Measurements from ENCODE around the gene ITGAD. TPM values are rescaled to one million over a fixed set of nuclear protein-coding genes. Genes with fewer than 3 reads are reported as not detected.

ITGAD gene
- total and polyA plus RNA-seq, 2 of the 4 experiments (the other 2 are of a cell fraction): not detected

DNA sequence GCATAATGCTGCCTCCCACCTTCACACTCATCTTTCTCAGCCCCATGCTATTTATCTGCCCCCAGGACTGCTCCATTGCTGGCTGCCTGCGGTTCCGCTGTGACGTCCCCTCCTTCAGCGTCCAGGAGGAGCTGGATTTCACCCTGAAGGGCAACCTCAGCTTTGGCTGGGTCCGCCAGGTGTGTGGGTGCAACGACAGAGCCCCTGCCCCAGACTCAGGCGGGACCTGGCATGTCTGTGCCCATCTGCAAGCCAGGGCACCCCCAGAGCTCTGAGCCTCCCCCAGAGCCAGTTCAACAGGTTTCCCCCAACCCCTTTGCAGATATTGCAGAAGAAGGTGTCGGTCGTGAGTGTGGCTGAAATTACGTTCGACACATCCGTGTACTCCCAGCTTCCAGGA lies 12.9 kb upstream of the ITGAD start:
- Histone ChIP-seq H3K9ac (ENCODE audit: low read depth, low read length) (no peak overlapping the region), H4K8ac (ENCODE audit: low read depth in 2 of 2, low read length in 2 of 2) (no peak overlapping the region), H2BK120ac (ENCODE audit: low read depth, low read length) (no peak overlapping the region), H3K36me3 (ENCODE audit: control insufficient read depth, insufficient read depth, low read length) (no peaks in the 10 kb centered on the region), H2AK5ac (ENCODE audit: low read depth, low read length) (no peak overlapping the region), H2AFZ (replicated peaks; ENCODE audit: low read length, poor library complexity) (no peak overlapping the region), H4K20me1 (ENCODE audit: insufficient read depth, low read length) (no peaks in the 10 kb centered on the region; the same call in 1 of the 2 replicates), H2BK20ac (ENCODE audit: low read depth, low read length) (no peak overlapping the region), H3K79me1 (ENCODE audit: low read depth in 1 of 2, low read length in 2 of 2) (no peaks in the 10 kb centered on the region), H3K4me3 (ENCODE audit: insufficient read depth, low read depth, low read length) (no peak overlapping the region), H4K91ac (ENCODE audit: insufficient read depth, low read depth, low read length) (no peak overlapping the region), H3K23ac (ENCODE audit: low read depth, low read length) (no peak overlapping the region), H3K27me3 (ENCODE audit: control insufficient read depth, insufficient read depth, low read length) (peaks cover 12% of the 10 kb centered on the region), H3K18ac (ENCODE audit: low read depth, low read length) (no peak overlapping the region), H3K27ac (ENCODE audit: insufficient read depth, low read length) (no peak overlapping the region), H2BK5ac (ENCODE audit: low read depth, low read length, poor library complexity, severe bottlenecking) (no peak overlapping the region), H3K9me1 (ENCODE audit: insufficient read depth, low read length) (no peaks in the 10 kb centered on the region), H3K56ac (ENCODE audit: extremely low read depth, insufficient read depth, low read length) (no peak overlapping the region), H3K14ac (replicated peaks; ENCODE audit: low read depth, low read length) (no peak overlapping the region), H2AK9ac (replicated peaks; ENCODE audit: low read depth, low read length, poor library complexity) (no peak overlapping the region), H3K4ac (ENCODE audit: low read depth, low read length) (no peak overlapping the region), H4K5ac (ENCODE audit: low read depth, low read length) (no peak overlapping the region), H2BK15ac (ENCODE audit: low read depth, low read length) (no peak overlapping the region), H3K9me3 (ENCODE audit: control insufficient read depth, insufficient read depth, low read length) (no peaks in the 10 kb centered on the region), H3K4me1 (ENCODE audit: control insufficient read depth, insufficient read depth, low read length) (no peaks in the 10 kb centered on the region), H3K4me2 (ENCODE audit: low read depth, low read length) (no peak overlapping the region)
- WGBS, 2 experiments (ENCODE audit: extremely low coverage in 2 of 2, insufficient read length in 1 of 2): 47% methylated on average over 7 of the region's 12 CpGs; no CpG with 5 or more reads in 1 of the 2 experiments
- DNase-seq: no peak
- ATAC-seq (ENCODE audit: low read depth): no peak
- dilution Hi-C loops (cut with HindIII; ENCODE audit: low sequenced_read_pairs, unreplicated experiment): no loop called here
- ChIA-PET CTCF (interaction anchor here (0.6 kb wide), 1 partner anchor 237 kb away, joined by 3 read pairs; no protein-coding TSS in a partner anchor), POLR2A (ENCODE audit: unreplicated experiment) (no interaction called here)
- intact Hi-C loops (cut with micrococcal nuclease): loop anchor here (10.0 kb wide), 1 partner anchor 65 kb away; the partner anchor contains the start of gene ZNF843
- in situ Hi-C loops (cut with MboI; ENCODE audit: low sequenced_read_pairs): no loop called here
- no TSS peak for BruUV-seq (replicated peaks)
- TF ChIP-seq CHD1 (IDR thresholded peaks at IDR 0.05; ENCODE audit: low read depth, low read length) (no peak), MXI1 (IDR thresholded peaks at IDR 0.05; ENCODE audit: borderline replicate concordance, low read depth, low read length) (no peak), RFX5 (IDR thresholded peaks at IDR 0.05; ENCODE audit: low read depth, low read length) (no peak), RAD21 (IDR thresholded peaks at IDR 0.05; ENCODE audit: low read length) (no peak), SMC3 (IDR thresholded peaks at IDR 0.05; ENCODE audit: low read depth, low read length) (no peak), BHLHE40 (IDR thresholded peaks at IDR 0.05; ENCODE audit: low read depth, low read length) (no peak), NFE2L2 (IDR thresholded peaks at IDR 0.05; ENCODE audit: low read depth, low read length) (no peak), POLR2A (IDR thresholded peaks at IDR 0.05; ENCODE audit: low read depth, low read length) (no peak), FOS (IDR thresholded peaks at IDR 0.05; ENCODE audit: low read depth, low read length) (no peak), MAFK (IDR thresholded peaks at IDR 0.05; ENCODE audit: low read depth, low read length) (no peak), CEBPB (IDR thresholded peaks at IDR 0.05; ENCODE audit: low read depth, low read length) (no peak), MAZ (IDR thresholded peaks at IDR 0.05; ENCODE audit: borderline replicate concordance, low read depth, low read length) (no peak), RCOR1 (IDR thresholded peaks at IDR 0.05; ENCODE audit: insufficient replicate concordance, low read length) (no peak)
- TF ChIP-seq, protein P1, sequence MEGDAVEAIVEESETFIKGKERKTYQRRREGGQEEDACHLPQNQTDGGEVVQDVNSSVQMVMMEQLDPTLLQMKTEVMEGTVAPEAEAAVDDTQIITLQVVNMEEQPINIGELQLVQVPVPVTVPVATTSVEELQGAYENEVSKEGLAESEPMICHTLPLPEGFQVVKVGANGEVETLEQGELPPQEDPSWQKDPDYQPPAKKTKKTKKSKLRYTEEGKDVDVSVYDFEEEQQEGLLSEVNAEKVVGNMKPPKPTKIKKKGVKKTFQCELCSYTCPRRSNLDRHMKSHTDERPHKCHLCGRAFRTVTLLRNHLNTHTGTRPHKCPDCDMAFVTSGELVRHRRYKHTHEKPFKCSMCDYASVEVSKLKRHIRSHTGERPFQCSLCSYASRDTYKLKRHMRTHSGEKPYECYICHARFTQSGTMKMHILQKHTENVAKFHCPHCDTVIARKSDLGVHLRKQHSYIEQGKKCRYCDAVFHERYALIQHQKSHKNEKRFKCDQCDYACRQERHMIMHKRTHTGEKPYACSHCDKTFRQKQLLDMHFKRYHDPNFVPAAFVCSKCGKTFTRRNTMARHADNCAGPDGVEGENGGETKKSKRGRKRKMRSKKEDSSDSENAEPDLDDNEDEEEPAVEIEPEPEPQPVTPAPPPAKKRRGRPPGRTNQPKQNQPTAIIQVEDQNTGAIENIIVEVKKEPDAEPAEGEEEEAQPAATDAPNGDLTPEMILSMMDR (conservative IDR thresholded peaks at IDR 0.05; ENCODE audit: low read depth, low read length): no peak
- TF ChIP-seq, protein P2, sequence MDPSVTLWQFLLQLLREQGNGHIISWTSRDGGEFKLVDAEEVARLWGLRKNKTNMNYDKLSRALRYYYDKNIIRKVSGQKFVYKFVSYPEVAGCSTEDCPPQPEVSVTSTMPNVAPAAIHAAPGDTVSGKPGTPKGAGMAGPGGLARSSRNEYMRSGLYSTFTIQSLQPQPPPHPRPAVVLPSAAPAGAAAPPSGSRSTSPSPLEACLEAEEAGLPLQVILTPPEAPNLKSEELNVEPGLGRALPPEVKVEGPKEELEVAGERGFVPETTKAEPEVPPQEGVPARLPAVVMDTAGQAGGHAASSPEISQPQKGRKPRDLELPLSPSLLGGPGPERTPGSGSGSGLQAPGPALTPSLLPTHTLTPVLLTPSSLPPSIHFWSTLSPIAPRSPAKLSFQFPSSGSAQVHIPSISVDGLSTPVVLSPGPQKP (IDR thresholded peaks at IDR 0.05; ENCODE audit: borderline replicate concordance, low read depth, low read length): no peak
- TF ChIP-seq, protein P3, sequence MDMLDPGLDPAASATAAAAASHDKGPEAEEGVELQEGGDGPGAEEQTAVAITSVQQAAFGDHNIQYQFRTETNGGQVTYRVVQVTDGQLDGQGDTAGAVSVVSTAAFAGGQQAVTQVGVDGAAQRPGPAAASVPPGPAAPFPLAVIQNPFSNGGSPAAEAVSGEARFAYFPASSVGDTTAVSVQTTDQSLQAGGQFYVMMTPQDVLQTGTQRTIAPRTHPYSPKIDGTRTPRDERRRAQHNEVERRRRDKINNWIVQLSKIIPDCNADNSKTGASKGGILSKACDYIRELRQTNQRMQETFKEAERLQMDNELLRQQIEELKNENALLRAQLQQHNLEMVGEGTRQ (IDR thresholded peaks at IDR 0.05; ENCODE audit: low read depth, low read length): no peak
